GM12878 (cell line): ENCODE measurements around the gene IL31. TPM values are rescaled to one million over a fixed set of nuclear protein-coding genes. Genes with fewer than 3 reads are reported as not detected.

Experiments
- ATAC-seq: fragments of 200-7000 bp; cut with Tn5 transposase; 3 replicates; pipeline ENCODE4 v1.9.1; 2020; ENCODE audit warnings: mild to moderate bottlenecking, moderate library complexity
- BruUV-seq: library from RNA; stranded (reverse); fragments of 400-500 nt; replicated peaks from 2 replicates; lab custom pipeline; 2021; lab: Mats Ljungman, UMichigan
- CTCF ChIA-PET: fragments of 300-600 bp; sonication (Branson Sonifier 250); formaldehyde crosslinking; extraction: SDS; loops from one replicate; lab custom pipeline; 2021; ENCODE audit warnings: inconsistent platforms; lab: Yijun Ruan, JAX
- POLR2A ChIA-PET: fragments of 350-600 bp; formaldehyde crosslinking; extraction: SDS; loops from one replicate; lab custom pipeline; 2021; ENCODE audit warnings: inconsistent platforms; lab: Charles Lee
- RAD21 ChIA-PET: fragments of 300-600 bp; sonication (Branson Sonifier 250); formaldehyde crosslinking; loops from one replicate; lab custom pipeline; 2023; ENCODE audit warnings: antibody characterized with exemption; ENCODE audit not compliant: unreplicated experiment; lab: Charles Lee
- SMC1A ChIA-PET: fragments of 300-600 bp; sonication (Branson Sonifier 250); formaldehyde crosslinking; loops from one replicate; lab custom pipeline; 2023; ENCODE audit not compliant: unreplicated experiment, uncharacterized antibody; lab: Charles Lee
- DNase-seq: peaks from one replicate; pipeline ENCODE4 v3.0.0-alpha.2; 2011; ENCODE audit warnings: low read depth, low spot score
- FAIRE-seq: peaks from 3 replicates; lab custom pipeline; 2011; peaks lifted over from hg19 to GRCh38; lab: Jason Lieb, UNC
- H2AFZ ChIP-seq: 2 replicates; pipeline ENCODE4 v1.6.0; 2011; ENCODE audit warnings: low read depth, low read length, control low read depth; ENCODE audit not compliant: control insufficient read depth
- H3K27ac ChIP-seq: 2 replicates; pipeline ENCODE4 v1.5.1; 2011; ENCODE audit warnings: control low read depth; ENCODE audit not compliant: control insufficient read depth, insufficient read depth
- H3K27me3 ChIP-seq, 2 experiments: replicated peaks in 1 of 2; 2 replicates each; pipeline versions ENCODE4 v1.6.0 to v1.6.1; 2011; ENCODE audit warnings: low read length in 1 of 2; ENCODE audit not compliant: control insufficient read depth in 2 of 2, insufficient read depth in 2 of 2
- H3K36me3 ChIP-seq, 2 experiments: 2 replicates each; pipeline ENCODE4 v1.5.1; 2011; ENCODE audit warnings: low read length in 1 of 2; ENCODE audit not compliant: control insufficient read depth in 2 of 2, insufficient read depth in 2 of 2
- H3K4me1 ChIP-seq: 2 replicates; pipeline ENCODE4 v1.6.1; 2011; ENCODE audit warnings: mild to moderate bottlenecking, low read length, moderate library complexity, mixed read lengths; ENCODE audit not compliant: control insufficient read depth, insufficient read depth
- H3K4me2 ChIP-seq: 2 replicates; pipeline ENCODE4 v1.6.0; 2011; ENCODE audit warnings: control low read depth; ENCODE audit not compliant: control insufficient read depth, insufficient read depth
- H3K4me3 ChIP-seq: fragments of 200-600 bp; sonication (generic); 2 replicates; pipeline ENCODE4 v1.5.1; 2016
- H3K79me2 ChIP-seq: 2 replicates; pipeline ENCODE4 v1.6.0; 2011; ENCODE audit warnings: low read length; ENCODE audit not compliant: control insufficient read depth, insufficient read depth
- H3K9ac ChIP-seq: 2 replicates; pipeline ENCODE4 v1.8.0; 2011; ENCODE audit warnings: low read length, control low read depth, mixed read lengths; ENCODE audit not compliant: control insufficient read depth, insufficient read depth
- H3K9me3 ChIP-seq: replicated peaks from 3 replicates; pipeline ENCODE4 v1.5.1; 2011; ENCODE audit warnings: mild to moderate bottlenecking, low read length; ENCODE audit not compliant: control insufficient read depth, insufficient read depth
- H4K20me1 ChIP-seq: 2 replicates; pipeline ENCODE4 v1.6.0; 2011; ENCODE audit not compliant: control insufficient read depth, insufficient read depth
- HDGF ChIP-seq: fragments of 450-650 bp; IDR thresholded peaks from 2 replicates; pipeline ENCODE4 v1.6.1; 2016; ENCODE audit warnings: antibody characterized with exemption
- KDM1A ChIP-seq: fragments of 200-600 bp; sonication (generic); IDR thresholded peaks from 2 replicates; pipeline ENCODE4 v1.6.1; 2016; ENCODE audit warnings: borderline replicate concordance
- RAD21 ChIP-seq: IDR thresholded peaks from 2 replicates; pipeline ENCODE4 v1.6.1; 2011; ENCODE audit warnings: mild to moderate bottlenecking, low read depth, low read length, moderate library complexity; ENCODE audit not compliant: insufficient read depth
- RUNX3 ChIP-seq: IDR thresholded peaks from 2 replicates; pipeline ENCODE4 v1.6.1; 2012; ENCODE audit warnings: low read length, inconsistent platforms
- SMAD1 ChIP-seq: fragments of 450-650 bp; IDR thresholded peaks from 2 replicates; pipeline ENCODE4 v1.6.1; 2018; ENCODE audit warnings: mild to moderate bottlenecking, low read depth; ENCODE audit not compliant: partially characterized antibody
- SMC3 ChIP-seq: IDR thresholded peaks from 2 replicates; pipeline ENCODE4 v1.6.1; 2011; ENCODE audit warnings: low read length, improper control_type of control experiment, borderline replicate concordance
- WGBS: methylation state at CpG from one replicate; pipeline ENCODE4 v1.1.6; 2016; ENCODE audit warnings: low lambda C conversion rate; ENCODE audit not compliant: insufficient replicate concordance, insufficient coverage; ENCODE audit errors: missing lambda C conversion rate; 5-methylcytosine and 5-hydroxymethylcytosine counted together
- in situ Hi-C: fragments of 300-500 bp; cut with MboI; formaldehyde crosslinking; loops from 9 replicates; pipeline ENCODE4 v1.14.3; 2018; ENCODE audit warnings: mixed read lengths
- intact Hi-C: fragments of 100-400 bp; cut with micrococcal nuclease; formaldehyde crosslinking; loops from one replicate; pipeline ENCODE4 v1.14.2; 2022; ENCODE audit not compliant: unreplicated experiment
- polyA plus RNA-seq, 11 experiments: library from polyadenylated mRNA; depleted of rRNA in 4 of 11; unstranded in 6 of 11; stranded (reverse) in 5 of 11; fragments of >200 nt; fragmentation: Nextera tagmentation in 4 of 11; fragmentation: Illumina TruSeq in 1 of 11; extraction: Ambion mirVana in 4 of 11; extraction: Trizol in 1 of 11; gene quantifications; 1 replicate in 1 of 11; 2 replicates in 10 of 11; pipeline versions ENCODE4 v1.2.1 to v1.2.3, GENCODE V29; 2011 to 2016; ENCODE audit warnings: inconsistent platforms in 2 of 11, missing spikeins in 2 of 11, low read depth in 1 of 11
- total RNA-seq, 4 experiments: library from RNA; depleted of rRNA in 3 of 4; stranded (reverse); fragments of >200 nt in 3 of 4; fragmentation: Illumina TruSeq in 1 of 4; extraction: Trizol in 1 of 4; gene quantifications; 2 replicates each; pipeline versions ENCODE4 v1.2.1 to v1.2.3, GENCODE V29; 2013 to 2021
- TF ChIP-seq, protein P1 (sequence below): IDR thresholded peaks from 2 replicates; pipeline ENCODE4 v1.6.1; 2011; ENCODE audit warnings: borderline replicate concordance, low read depth, mild to moderate bottlenecking, moderate library complexity, mixed read lengths, low read length; ENCODE audit not compliant: insufficient read depth; ENCODE audit errors: extremely low read length
- TF ChIP-seq, protein P2 (sequence below), 3 experiments: IDR thresholded peaks in 2 of 3; conservative IDR thresholded peaks in 1 of 3; 2 replicates each; pipeline ENCODE4 v1.5.1; 2011; ENCODE audit warnings: low read depth in 3 of 3, low read length in 3 of 3, mild to moderate bottlenecking in 3 of 3, control low read depth in 2 of 3, moderate library complexity in 2 of 3, inconsistent platforms in 1 of 3, mixed read lengths in 1 of 3; ENCODE audit not compliant: control insufficient read depth in 2 of 3, insufficient read depth in 1 of 3; ENCODE audit errors: extremely low read depth in 1 of 3

IL31 gene
- total and polyA plus RNA-seq, 10 of the 15 experiments (the other 5 are each of a cell fraction or from before 2014, with no cell fraction given) = not detected

DNA sequence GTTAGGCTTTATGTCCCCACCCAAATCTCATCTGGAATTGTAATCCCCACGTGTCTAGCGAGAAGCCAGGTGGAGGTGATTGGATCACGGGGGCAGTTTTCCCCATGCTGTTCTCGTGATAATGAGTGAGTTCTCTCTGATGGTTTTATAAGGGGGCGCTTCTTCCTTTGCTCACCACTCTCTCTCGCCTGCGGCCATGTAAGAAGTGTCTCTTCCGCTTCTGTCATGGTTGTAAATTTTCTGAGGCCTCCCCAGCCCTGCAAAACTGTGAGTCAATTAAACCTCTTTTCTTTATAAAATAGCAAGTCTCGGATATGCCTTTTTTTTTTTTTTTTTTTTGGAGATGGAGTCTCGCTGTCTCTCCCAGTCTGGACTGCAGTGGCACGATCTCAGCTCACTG is 13.3 kb downstream of the IL31 start (continued):
- no peak for TF ChIP-seq KDM1A
- TF ChIP-seq RUNX3 = no peak

DNA sequence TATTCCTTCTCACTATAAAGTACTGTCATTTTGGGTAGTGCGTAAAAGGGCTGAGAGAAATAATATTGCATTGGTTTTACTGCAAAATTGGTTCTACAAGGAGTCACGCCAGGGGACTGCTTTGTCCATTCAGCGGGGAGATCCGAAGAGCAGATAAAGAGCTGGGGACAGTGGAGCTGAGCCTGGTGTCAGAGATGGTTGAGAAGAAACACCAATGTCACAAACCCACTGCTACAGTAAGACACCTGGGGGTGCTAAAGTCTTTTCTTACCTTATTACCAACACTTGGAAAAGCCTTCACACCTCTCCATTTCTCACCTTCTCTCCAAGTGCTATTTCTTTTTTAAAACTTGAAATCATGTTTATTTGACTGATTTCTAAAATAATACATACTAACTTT is 14.1 kb downstream of the IL31 start:
- Histone ChIP-seq H3K9ac (no peak overlapping the region), H3K4me2 (no peak overlapping the region), H3K36me3 (no peaks in the 10 kb centered on the region), H3K4me1 (peaks cover 5% of the 10 kb centered on the region), H3K27ac (no peak overlapping the region), H3K4me3 (no peak overlapping the region), H3K9me3 (no peaks in the 10 kb centered on the region), H4K20me1 (no peaks in the 10 kb centered on the region), H3K27me3 (no peaks in the 10 kb centered on the region), H3K79me2 (no peaks in the 10 kb centered on the region), H2AFZ (no peak overlapping the region)
- in situ Hi-C loops = no loop called here
- BruUV-seq = no TSS peak
- ATAC-seq = no peak
- DNase-seq = no peak
- no peak for TF ChIP-seq SMAD1
- TF ChIP-seq, protein P1, sequence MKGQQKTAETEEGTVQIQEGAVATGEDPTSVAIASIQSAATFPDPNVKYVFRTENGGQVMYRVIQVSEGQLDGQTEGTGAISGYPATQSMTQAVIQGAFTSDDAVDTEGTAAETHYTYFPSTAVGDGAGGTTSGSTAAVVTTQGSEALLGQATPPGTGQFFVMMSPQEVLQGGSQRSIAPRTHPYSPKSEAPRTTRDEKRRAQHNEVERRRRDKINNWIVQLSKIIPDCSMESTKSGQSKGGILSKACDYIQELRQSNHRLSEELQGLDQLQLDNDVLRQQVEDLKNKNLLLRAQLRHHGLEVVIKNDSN = no peak
- peak; percentile 30; the same call in 1 of the 2 replicates for TF ChIP-seq SMC3
- peak; percentile 68 for TF ChIP-seq RAD21
- no peak for TF ChIP-seq HDGF
- TF ChIP-seq, protein P2, sequence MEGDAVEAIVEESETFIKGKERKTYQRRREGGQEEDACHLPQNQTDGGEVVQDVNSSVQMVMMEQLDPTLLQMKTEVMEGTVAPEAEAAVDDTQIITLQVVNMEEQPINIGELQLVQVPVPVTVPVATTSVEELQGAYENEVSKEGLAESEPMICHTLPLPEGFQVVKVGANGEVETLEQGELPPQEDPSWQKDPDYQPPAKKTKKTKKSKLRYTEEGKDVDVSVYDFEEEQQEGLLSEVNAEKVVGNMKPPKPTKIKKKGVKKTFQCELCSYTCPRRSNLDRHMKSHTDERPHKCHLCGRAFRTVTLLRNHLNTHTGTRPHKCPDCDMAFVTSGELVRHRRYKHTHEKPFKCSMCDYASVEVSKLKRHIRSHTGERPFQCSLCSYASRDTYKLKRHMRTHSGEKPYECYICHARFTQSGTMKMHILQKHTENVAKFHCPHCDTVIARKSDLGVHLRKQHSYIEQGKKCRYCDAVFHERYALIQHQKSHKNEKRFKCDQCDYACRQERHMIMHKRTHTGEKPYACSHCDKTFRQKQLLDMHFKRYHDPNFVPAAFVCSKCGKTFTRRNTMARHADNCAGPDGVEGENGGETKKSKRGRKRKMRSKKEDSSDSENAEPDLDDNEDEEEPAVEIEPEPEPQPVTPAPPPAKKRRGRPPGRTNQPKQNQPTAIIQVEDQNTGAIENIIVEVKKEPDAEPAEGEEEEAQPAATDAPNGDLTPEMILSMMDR (IDR thresholded peaks at IDR 0.05 in 2 of 3, conservative IDR thresholded peaks at IDR 0.05 in 1 of 3; ENCODE audit: control insufficient read depth in 2 of 3, extremely low read depth in 1 of 3, insufficient read depth in 1 of 3, low read depth in 3 of 3, low read length in 3 of 3) = peak in 1 of 3 experiments; percentile 39; a peak in 2 of 6 replicates
- intact Hi-C loops = no loop called here
- 35% methylated on average over 4 of the region's 4 CpGs for WGBS
- ChIA-PET SMC1A (no interaction called here), POLR2A (no interaction called here), RAD21 (no interaction called here), CTCF (interaction anchor here (1.4 to 2.5 kb wide), 2 partner anchors 105 to 175 kb away, joined by 3 to 5 read pairs; no protein-coding TSS in a partner anchor)
- FAIRE-seq = peak; percentile 38
